K562 (cell line): Measurements from ENCODE around the gene CHM.

Experiments
- CCNT2 ChIP-seq: IDR thresholded peaks from 2 replicates; pipeline ENCODE4 v1.6.1; 2011; ENCODE audit warnings: borderline replicate concordance, low read depth, mild to moderate bottlenecking, moderate library complexity, mixed read lengths, low read length; ENCODE audit not compliant: insufficient read length; ENCODE audit errors: extremely low read depth
- ELF2 ChIP-seq: fragments of 250-450 bp; sonication (Bioruptor Pico); IDR thresholded peaks from 2 replicates; pipeline ENCODE4 v1.5.0; 2021; ENCODE audit warnings: mild to moderate bottlenecking
- ESRRA ChIP-seq: fragments of 450-650 bp; IDR thresholded peaks from 2 replicates; pipeline ENCODE4 v1.6.1; 2014; ENCODE audit warnings: low read depth, mild to moderate bottlenecking, moderate library complexity, borderline replicate concordance
- ETV6 ChIP-seq, 3 experiments: fragments of 150-350 bp in 1 of 3; sonication (generic) in 1 of 3; formaldehyde crosslinking in 1 of 3; IDR thresholded peaks; 2 replicates each; pipeline versions ENCODE4 v1.6.1 to v1.8.0; 2014 to 2022; ENCODE audit warnings: borderline replicate concordance in 2 of 3, low read depth in 2 of 3, antibody characterized with exemption in 1 of 3, low read length in 1 of 3, mild to moderate bottlenecking in 1 of 3, missing genetic modification reagents in 1 of 3
- EZH2 ChIP-seq: IDR thresholded peaks from 2 replicates; pipeline ENCODE4 v1.6.1; 2012; ENCODE audit warnings: low read depth, mild to moderate bottlenecking, inconsistent platforms, low read length, borderline replicate concordance
- MTA2 ChIP-seq: fragments of 450-650 bp; IDR thresholded peaks from 2 replicates; pipeline ENCODE4 v1.6.1; 2016; ENCODE audit warnings: low read depth
- NCOA1 ChIP-seq: fragments of 450-650 bp; IDR thresholded peaks from 2 replicates; pipeline ENCODE4 v1.6.1; 2016; ENCODE audit warnings: low read depth
- PHF20 ChIP-seq: fragments of 450-650 bp; IDR thresholded peaks from 2 replicates; pipeline ENCODE4 v1.6.1; 2018; ENCODE audit not compliant: partially characterized antibody
- PRPF4 ChIP-seq: fragments of 200-400 bp; formaldehyde crosslinking; IDR thresholded peaks from one replicate; pipeline ENCODE4 v1.6.1; 2017; ENCODE audit warnings: low read length, low read depth, mild to moderate bottlenecking; ENCODE audit not compliant: insufficient read depth, poor library complexity, severe bottlenecking
- RBM15 ChIP-seq: fragments of 200-400 bp; formaldehyde crosslinking; IDR thresholded peaks from 2 replicates; pipeline ENCODE4 v1.6.1; 2018; ENCODE audit warnings: mild to moderate bottlenecking, low read length, moderate library complexity; ENCODE audit not compliant: insufficient read depth
- SRSF1 ChIP-seq: fragments of 200-400 bp; formaldehyde crosslinking; IDR thresholded peaks from 2 replicates; pipeline ENCODE4 v1.6.1; 2017; ENCODE audit warnings: mild to moderate bottlenecking, low read depth, low read length, moderate library complexity
- ZNF12 ChIP-seq: sonication (generic); formaldehyde crosslinking; IDR thresholded peaks from 2 replicates; pipeline ENCODE4 v1.4.0; 2020; ENCODE audit warnings: mild to moderate bottlenecking, missing genetic modification reagents
- TF ChIP-seq, protein P1 (sequence below), 3 experiments: IDR thresholded peaks in 2 of 3; conservative IDR thresholded peaks in 1 of 3; 2 replicates each; pipeline ENCODE4 v1.5.1; 2011 to 2012; ENCODE audit warnings: low read length in 3 of 3, mild to moderate bottlenecking in 3 of 3, control low read depth in 2 of 3, improper control_type of control experiment in 1 of 3, inconsistent platforms in 1 of 3, low read depth in 1 of 3, mixed read lengths in 1 of 3, moderate library complexity in 1 of 3; ENCODE audit not compliant: insufficient read depth in 2 of 3
- TF ChIP-seq, protein P2 (sequence below): fragments of 450-650 bp; IDR thresholded peaks from 2 replicates; pipeline ENCODE4 v1.6.1; 2016; ENCODE audit warnings: low read depth

DNA sequence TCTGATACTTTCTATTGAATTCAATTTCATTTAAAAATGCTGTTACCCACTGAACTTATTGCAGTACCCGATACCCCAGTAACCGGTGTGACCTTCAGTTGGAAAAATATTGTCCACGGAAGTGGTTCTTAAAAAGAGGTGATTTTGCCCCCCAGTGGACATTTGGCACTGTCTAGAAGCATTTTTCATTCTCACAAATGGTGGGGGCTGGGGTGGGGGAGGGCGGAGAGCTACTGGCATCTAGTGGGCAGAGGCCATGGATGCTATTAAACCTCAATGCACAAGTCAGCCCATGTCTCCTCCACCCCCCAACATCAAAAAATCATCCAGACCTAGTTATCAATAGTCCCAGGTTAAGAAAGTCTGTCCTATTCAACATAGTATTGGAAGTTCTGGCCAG lies 19.6 kb upstream of the CHM start:
- TF ChIP-seq RBM15, result no peak
- no peak for TF ChIP-seq PHF20
- TF ChIP-seq CCNT2, result no peak
- TF ChIP-seq, protein P1, sequence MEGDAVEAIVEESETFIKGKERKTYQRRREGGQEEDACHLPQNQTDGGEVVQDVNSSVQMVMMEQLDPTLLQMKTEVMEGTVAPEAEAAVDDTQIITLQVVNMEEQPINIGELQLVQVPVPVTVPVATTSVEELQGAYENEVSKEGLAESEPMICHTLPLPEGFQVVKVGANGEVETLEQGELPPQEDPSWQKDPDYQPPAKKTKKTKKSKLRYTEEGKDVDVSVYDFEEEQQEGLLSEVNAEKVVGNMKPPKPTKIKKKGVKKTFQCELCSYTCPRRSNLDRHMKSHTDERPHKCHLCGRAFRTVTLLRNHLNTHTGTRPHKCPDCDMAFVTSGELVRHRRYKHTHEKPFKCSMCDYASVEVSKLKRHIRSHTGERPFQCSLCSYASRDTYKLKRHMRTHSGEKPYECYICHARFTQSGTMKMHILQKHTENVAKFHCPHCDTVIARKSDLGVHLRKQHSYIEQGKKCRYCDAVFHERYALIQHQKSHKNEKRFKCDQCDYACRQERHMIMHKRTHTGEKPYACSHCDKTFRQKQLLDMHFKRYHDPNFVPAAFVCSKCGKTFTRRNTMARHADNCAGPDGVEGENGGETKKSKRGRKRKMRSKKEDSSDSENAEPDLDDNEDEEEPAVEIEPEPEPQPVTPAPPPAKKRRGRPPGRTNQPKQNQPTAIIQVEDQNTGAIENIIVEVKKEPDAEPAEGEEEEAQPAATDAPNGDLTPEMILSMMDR (IDR thresholded peaks at IDR 0.05 in 2 of 3, conservative IDR thresholded peaks at IDR 0.05 in 1 of 3; ENCODE audit: insufficient read depth in 2 of 3, low read depth in 1 of 3, low read length in 3 of 3), result peak; percentile 17 to 72 (median 55); a peak in 4 of 6 replicates
- no peak for TF ChIP-seq ESRRA
- TF ChIP-seq NCOA1, result no peak
- no peak for TF ChIP-seq ETV6 (IDR thresholded peaks at IDR 0.05; ENCODE audit: borderline replicate concordance in 1 of 2, low read depth in 2 of 2, low read length in 1 of 2)
- no peak for TF ChIP-seq ETV6 (CRISPR knock-in tag; IDR thresholded peaks at IDR 0.05; ENCODE audit: borderline replicate concordance)
- no peak for TF ChIP-seq PRPF4
- no peak for TF ChIP-seq ZNF12
- TF ChIP-seq EZH2, result no peak
- TF ChIP-seq MTA2, result no peak
- TF ChIP-seq ELF2, result no peak
- TF ChIP-seq SRSF1, result no peak
- TF ChIP-seq, protein P2, sequence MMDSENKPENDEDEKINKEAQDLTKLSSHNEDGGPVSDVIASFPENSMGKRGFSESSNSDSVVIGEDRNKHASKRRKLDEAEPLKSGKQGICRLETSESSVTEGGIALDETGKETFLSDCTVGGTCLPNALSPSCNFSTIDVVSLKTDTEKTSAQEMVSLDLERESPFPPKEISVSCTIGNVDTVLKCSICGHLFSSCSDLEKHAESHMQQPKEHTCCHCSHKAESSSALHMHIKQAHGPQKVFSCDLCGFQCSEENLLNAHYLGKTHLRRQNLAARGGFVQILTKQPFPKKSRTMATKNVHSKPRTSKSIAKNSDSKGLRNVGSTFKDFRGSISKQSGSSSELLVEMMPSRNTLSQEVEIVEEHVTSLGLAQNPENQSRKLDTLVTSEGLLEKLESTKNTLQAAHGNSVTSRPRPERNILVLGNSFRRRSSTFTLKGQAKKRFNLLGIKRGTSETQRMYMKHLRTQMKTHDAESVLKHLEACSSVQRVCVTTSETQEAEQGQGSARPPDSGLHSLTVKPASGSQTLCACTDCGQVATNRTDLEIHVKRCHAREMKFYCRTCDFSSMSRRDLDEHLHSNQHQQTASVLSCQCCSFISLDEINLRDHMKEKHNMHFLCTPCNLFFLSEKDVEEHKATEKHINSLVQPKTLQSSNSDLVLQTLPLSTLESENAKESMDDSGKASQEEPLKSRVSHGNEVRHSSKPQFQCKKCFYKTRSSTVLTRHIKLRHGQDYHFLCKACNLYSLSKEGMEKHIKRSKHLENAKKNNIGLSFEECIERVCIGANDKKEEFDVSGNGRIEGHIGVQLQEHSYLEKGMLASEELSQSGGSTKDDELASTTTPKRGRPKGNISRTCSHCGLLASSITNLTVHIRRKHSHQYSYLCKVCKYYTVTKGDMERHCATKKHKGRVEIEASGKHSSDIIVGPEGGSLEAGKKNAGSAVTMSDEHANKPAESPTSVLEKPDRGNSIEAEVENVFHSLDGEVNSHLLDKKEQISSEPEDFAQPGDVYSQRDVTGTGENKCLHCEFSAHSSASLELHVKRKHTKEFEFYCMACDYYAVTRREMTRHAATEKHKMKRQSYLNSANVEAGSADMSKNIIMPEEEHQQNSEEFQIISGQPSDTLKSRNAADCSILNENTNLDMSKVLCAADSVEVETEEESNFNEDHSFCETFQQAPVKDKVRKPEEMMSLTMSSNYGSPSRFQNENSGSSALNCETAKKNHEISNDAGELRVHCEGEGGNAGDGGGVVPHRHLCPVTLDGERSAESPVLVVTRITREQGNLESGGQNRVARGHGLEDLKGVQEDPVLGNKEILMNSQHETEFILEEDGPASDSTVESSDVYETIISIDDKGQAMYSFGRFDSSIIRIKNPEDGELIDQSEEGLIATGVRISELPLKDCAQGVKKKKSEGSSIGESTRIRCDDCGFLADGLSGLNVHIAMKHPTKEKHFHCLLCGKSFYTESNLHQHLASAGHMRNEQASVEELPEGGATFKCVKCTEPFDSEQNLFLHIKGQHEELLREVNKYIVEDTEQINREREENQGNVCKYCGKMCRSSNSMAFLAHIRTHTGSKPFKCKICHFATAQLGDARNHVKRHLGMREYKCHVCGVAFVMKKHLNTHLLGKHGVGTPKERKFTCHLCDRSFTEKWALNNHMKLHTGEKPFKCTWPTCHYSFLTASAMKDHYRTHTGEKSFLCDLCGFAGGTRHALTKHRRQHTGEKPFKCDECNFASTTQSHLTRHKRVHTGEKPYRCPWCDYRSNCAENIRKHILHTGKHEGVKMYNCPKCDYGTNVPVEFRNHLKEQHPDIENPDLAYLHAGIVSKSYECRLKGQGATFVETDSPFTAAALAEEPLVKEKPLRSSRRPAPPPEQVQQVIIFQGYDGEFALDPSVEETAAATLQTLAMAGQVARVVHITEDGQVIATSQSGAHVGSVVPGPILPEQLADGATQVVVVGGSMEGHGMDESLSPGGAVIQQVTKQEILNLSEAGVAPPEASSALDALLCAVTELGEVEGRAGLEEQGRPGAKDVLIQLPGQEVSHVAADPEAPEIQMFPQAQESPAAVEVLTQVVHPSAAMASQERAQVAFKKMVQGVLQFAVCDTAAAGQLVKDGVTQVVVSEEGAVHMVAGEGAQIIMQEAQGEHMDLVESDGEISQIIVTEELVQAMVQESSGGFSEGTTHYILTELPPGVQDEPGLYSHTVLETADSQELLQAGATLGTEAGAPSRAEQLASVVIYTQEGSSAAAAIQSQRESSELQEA, result no peak
